GM23338 (cell line): ENCODE results near the gene SIGMAR1.

Experiments used
- CTCF ChIP-seq, 2 experiments: fragments of 200-600 bp in 1 of 2; sonication (generic) in 1 of 2; conservative IDR thresholded peaks; 2 replicates each; pipeline versions ENCODE4 v1.5.1 to v1.6.1; 2016 to 2017; ENCODE audit warnings: antibody characterized with exemption in 2 of 2, low read depth in 2 of 2, mild to moderate bottlenecking in 2 of 2, moderate library complexity in 1 of 2
- EZH2phosphoT487 ChIP-seq: fragments of 200-600 bp; sonication (generic); IDR thresholded peaks from one replicate; pipeline ENCODE4 v1.8.1; 2018; ENCODE audit warnings: antibody characterized with exemption; ENCODE audit not compliant: unreplicated experiment
- POLR2AphosphoS5 ChIP-seq: IDR thresholded peaks from 2 replicates; pipeline ENCODE4 v1.6.1; 2016; ENCODE audit warnings: antibody characterized with exemption, low read depth

GRCh38 chr9:34591917-34592866, 45.4 kb downstream of the SIGMAR1 start:
- no peak for TF ChIP-seq CTCF (conservative IDR thresholded peaks at IDR 0.05; ENCODE audit: low read depth in 2 of 2)
- TF ChIP-seq POLR2AphosphoS5 = no peak
- no peak for TF ChIP-seq EZH2phosphoT487
